ENCODE data around the gene FBXO46.
A peak's percentile ranks its signal among the peaks of the same experiment; 100 is the strongest.

FBXO46 gene

DNA sequence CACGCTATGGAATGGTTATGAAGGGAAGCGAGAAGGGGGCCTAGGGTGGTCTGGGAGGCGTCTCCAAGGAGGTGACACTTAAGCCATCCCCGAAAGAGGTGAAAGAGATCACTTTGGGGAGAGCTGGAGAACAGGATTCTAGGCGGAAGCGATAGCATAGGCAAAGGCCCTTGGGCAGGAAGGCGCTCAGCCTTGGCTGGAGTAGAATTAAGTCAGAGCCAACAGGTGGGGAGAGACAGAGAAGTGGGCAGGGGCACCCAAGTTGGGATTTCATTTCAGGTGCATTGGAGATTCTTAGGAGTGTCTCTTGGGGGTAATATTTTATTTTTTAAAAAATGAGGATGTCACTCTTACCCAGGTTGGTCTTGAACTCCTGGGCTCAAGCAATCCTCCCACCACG, 48.6 kb downstream of the FBXO46 start:
- DNase-seq: no peak

DNA sequence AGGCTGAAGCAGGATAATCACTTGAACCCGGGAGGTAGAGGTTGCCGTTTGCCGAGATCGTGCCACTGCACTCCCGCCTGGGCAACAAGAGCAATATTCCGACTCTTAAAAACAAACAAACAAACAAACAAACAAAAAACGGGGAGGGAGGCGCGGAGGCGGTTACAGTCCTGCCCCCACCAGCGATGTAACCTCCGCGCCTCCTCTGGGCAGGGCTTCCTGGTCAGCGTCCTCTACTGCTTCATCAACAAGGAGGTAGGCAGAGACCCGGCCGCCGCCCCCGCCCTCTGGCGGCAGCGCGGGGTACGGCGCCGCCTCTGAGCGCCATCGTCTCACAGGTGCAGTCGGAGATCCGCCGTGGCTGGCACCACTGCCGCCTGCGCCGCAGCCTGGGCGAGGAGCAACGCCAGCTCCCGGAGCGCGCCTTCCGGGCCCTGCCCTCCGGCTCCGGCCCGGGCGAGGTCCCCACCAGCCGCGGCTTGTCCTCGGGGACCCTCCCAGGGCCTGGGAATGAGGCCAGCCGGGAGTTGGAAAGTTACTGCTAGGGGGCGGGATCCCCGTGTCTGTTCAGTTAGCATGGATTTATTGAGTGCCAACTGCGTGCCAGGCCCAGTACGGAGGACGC, 49.2 kb downstream of the FBXO46 start:
- peak; percentile 78 to 88 (median 84) for DNase-seq

DNA sequence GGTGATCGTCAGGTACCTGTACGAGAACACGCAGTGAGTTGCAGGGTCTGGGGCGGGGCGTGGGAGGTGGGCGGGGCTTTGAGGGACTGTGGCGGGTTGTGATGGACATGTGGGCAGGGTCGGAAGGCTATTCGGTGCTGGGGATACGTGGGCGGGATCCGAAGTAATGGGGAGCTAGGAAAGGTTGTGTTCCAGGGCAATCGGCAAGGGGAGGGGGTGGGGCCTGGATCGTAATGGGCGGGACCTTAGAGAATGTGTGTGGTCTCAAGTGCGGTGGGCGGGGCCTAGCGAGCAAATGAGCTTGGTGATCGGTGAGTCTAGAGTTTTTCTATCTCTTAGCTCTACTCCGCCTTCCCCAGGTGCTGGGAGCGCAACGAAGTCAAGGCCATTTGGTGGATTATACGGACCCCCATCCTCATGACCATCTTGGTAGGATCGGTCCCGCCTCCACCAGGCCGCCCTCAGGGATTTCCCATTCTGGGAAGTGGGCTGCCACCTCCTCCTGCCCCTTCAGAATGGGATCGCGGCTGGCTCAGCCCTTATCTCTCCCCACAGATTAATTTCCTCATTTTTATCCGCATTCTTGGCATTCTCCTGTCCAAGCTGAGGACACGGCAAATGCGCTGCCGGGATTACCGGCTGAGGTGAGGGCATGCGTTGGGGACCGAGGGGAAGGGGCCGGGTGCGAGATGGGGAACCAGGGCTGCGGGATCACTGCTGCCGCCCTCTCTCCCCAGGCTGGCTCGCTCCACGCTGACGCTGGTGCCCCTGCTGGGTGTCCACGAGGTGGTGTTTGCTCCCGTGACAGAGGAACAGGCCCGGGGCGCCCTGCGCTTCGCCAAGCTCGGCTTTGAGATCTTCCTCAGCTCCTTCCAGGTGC, 53.1 kb downstream of the FBXO46 start:
- peak; percentile 39 to 76 (median 61) for DNase-seq

DNA sequence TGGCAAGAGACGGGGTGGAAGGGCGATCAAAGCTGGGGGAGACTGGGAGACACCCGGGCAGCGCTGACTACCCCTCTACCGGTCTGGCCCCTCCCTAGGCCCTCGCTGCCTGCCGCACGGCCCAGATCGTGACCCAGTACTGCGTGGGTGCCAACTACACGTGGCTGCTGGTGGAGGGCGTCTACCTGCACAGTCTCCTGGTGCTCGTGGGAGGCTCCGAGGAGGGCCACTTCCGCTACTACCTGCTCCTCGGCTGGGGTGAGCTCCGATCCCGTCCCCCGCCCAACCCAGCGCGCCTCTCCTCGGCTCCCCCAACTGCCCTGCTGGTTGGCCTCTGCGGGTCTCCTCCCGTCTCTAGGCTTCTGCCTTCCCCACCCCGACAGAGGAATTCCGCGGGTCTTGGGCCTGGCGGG, 53.8 kb downstream of the FBXO46 start:
- no peak for DNase-seq

DNA sequence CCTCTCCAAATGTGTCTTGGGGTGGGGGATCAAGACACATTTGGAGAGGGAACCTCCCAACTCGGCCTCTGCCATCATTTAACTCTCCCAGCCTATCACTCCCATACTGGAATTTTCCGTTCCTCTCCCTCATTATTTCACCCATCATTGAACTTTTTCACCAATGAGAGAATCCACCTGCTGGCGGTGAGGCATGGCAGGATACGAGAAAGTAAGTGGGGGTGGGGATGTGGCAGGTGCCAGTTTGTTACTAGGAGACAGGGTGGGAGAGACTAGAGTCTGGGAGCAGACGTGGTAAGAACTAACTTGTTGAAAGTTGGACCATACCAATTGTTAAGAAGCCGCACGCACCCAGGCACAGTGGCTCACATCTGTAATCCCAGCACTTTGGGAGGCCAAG, 55.8 kb downstream of the FBXO46 start:
- no peak for DNase-seq

DNA sequence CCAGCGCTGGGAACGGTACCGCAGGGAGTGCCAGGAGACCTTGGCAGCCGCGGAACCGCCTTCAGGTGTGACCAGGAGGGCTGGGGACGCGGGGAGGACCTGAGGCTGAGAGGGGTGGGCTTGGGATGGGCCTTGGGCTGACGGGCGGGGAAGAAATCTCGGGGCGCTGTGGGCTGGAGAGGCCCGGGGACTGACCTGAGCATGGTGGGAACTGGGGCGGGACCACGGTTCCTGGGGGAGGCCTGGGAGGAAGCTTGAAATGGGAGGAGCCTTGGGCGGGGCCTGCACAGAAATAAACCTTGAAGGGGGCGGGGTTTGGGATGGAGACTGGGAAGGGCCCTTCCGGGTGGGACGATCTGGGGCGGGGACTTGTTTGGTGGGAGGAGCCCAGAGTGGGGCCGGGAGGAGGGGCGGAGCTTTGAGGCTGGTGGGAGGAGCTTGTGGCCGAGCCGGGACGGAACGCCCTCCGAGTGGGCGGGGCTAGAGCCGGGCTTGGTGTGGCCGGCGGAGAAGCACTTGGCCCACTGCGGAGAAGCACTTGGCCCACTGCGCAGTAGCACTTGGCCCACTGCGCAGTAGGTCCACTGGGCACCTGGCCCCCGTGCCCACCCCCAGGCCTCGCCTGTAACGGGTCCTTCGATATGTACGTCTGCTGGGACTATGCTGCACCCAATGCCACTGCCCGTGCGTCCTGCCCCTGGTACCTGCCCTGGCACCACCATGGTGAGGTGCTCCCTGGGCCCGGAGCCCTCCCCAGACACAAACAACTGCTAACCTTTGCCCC, 59.8 kb downstream of the FBXO46 start:
- peak; percentile 72 to 87 (median 76) for DNase-seq

DNA sequence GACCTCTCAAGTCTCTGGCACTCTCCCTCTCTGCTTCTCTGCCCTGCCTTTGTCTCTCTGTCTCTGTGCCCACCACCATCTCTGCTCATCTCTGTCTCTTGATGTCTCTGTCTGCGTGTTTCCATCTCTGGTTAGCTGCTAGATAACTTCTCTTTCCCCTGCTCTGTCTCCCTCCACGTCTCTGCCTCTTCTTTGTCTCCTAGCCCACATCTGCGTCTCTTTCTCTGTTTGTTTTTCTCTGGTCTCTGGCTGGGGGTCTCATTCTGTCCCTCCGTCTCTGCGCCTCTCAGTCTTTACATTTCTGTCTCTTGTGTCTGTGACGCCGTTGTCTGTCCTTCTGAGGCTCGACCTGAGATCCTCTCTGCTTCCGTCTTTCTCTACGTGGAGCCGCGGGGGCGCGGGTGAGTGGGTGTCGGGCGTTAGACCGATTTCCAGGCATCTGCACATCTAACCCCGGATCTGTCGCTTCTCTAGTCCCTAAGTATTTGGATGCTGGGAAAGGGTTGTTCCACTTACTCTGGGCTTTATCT, 62.3 kb downstream of the FBXO46 start:
- DNase-seq: peak in 3 of 4 experiments; percentile 38 to 59 (median 38)

DNA sequence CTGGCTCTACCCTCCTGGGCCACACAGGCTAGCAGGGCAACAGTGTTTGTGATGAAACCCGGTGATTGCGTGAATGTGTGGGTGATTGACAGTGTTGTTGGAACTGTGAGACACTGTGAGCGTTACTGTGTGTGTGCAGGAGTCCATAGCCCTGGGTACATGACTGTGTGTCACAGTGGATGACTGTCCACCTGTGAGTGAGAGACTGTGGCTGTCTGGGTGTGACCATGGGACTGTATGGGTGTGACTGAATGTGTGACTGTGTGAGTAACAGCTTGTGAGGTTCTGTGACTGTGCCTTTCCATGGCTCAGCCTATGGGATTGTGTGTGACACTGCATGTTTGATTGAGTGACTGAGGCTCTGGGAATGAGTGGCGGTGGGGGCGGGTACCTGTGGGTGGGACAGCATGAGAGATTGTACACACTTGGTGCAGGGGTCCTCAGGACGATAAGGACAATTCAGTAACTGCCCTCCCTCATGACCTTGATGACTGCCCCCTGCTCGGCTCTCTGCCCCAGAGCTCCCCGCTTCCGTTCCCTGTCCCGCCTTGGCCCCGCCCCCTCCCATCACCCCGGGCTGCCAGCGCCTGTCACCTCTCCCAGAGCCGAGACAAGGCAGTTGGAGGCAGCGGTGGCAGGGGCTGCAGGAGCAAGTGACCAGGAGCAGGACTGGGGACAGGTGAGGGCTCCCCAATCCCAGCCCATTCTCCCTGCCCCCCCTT, 62.9 kb downstream of the FBXO46 start, which contains the start of gene GIPR:
Gene GIPR (plus strand): TSS at position 602 of the 722 bp plus-strand sequence. CDS start 1,300 bp downstream, outside the sequence.
- peak; percentile 58 to 83 (median 74) for DNase-seq

DNA sequence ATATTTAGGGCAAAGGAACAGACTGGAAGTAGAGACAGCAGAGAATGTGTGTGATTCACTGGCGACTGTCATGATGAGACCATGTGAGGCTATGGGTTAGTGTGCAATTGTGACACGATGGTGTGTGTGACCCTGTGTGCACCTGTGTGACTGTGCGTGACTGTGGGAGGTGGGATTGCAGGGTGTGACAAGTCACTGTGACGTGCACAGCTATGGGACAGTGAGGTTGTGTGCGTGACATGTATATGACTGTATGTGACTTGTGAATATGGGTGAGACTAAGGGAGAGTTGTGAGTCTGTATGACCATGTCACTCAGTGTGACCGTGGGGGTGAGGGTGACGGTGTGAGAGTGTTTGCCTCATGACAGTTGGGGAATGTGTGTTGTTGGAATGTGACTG, 66.1 kb downstream of the FBXO46 start:
- DNase-seq: peak in 1 of 4 experiments; percentile 29

DNA sequence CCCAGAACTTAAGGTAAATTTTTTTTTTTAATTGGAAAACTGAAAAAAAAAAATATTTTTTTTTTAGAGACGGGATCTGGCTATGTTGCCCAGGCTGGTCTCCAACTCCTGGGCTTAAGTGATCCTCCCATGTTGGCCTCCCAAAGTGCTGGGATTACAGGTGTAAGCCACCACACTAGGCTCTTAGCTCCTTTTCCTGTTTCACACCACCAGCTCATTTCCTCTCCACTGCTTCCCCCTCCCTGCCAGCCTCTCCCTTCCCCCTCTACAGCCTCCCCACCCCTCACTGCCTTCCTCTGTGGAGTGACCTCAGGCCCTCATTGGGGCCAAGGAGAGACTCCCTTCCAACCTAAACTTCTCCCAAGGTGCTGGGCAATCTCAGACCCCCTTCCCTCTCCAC, 66.9 kb downstream of the FBXO46 start:
- DNase-seq: peak in 1 of 4 experiments; percentile 17

DNA sequence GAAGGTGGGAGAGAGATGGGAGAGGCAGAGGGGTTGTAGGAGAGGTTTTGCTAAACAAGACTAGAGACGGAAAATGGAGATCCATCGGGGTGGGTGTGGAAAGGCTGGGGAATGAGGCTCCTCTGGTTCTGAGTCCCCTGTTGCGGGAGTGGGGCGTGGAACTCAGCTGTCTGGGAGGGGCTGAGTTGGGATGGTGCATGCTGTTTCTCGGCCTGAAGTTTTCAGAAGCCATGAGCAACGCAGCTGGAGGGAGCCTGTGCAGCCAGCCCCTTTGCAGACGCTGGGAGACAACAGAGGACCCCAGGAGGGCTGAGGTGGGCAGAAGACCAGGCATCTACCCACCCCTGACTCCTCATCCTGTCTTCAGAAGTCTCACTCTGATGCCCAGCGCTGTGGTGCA, 70.1 kb downstream of the FBXO46 start:
- no peak for DNase-seq

Measured in suppressor macrophage (primary cell).